ENCODE data around the gene KRTAP19-8.

KRTAP19-8 gene

GRCh38 chr21:30994932-30995331 lies 43.3 kb downstream of the KRTAP19-8 start:
- no peak for TF ChIP-seq CTCF (conservative IDR thresholded peaks at IDR 0.05; ENCODE audit: low read depth, low read length)
- no peak for DNase-seq (ENCODE audit: low read depth)
- no peak overlapping the region for H3K4me3 ChIP-seq (ENCODE audit: low read length)

GRCh38 chr21:30990514-30991262 lies 47.6 kb downstream of the KRTAP19-8 start:
- H3K4me3 ChIP-seq (ENCODE audit: low read length): no peak overlapping the region
- TF ChIP-seq CTCF (conservative IDR thresholded peaks at IDR 0.05; ENCODE audit: low read depth, low read length): no peak
- no peak for DNase-seq (ENCODE audit: low read depth)

GRCh38 chr21:30988706-30989105 lies 49.6 kb downstream of the KRTAP19-8 start:
- no peak overlapping the region for H3K4me3 ChIP-seq (ENCODE audit: low read length)
- TF ChIP-seq CTCF (conservative IDR thresholded peaks at IDR 0.05; ENCODE audit: low read depth, low read length): no peak
- no peak for DNase-seq (ENCODE audit: low read depth)

Data from retinal pigment epithelial cell (primary cell).